ENCODE results near the gene GARIN5B. TPM values are rescaled to one million over a fixed set of nuclear protein-coding genes. Genes with fewer than 3 reads are reported as not detected.

The GARIN5B gene
- total and polyA plus RNA-seq, 4 donors = 0.09 TPM; not detected in 3

DNA sequence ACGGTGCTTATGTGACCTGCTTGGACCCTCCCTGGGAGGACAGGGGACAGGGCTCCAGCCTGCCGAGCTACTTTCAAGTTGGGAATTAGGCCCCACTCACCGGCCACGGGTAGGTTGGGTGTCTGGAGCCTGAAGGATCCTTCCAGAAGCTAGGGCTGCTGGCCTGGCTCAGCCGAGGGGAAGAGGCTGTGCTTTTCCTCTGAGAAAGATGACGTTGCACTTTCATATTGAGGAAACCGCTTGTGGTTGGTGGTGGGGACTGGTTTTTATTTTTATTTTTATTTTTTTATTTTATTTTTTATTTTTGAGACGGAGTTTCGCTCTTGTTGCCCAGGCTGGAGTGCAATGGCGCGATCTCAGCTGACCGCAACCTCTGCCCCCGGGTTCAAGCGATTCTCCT lies 37.9 kb downstream of the GARIN5B start, which contains the start of gene TMEM150B:
TMEM150B (minus strand) TSS at position 170 of the 400 bp plus-strand sequence. CDS start 4,305 bp downstream, outside the sequence.
- DNase-seq = no peak
- Histone ChIP-seq H3K4me3 (no peak within 1 kb of the TSS), H3K9ac (ENCODE audit: insufficient read depth in 1 of 2, low read length in 2 of 2) (no peak within 1 kb of the TSS), H3K27ac (ENCODE audit: low read depth in 1 of 2, low read length in 1 of 2) (peak within 1 kb of the TSS in 1 of 2 donors; percentile 68), H3K27me3 (ENCODE audit: control insufficient read depth in 3 of 3, insufficient read depth in 3 of 3, low read length in 2 of 3) (no peaks in the 10 kb centered on the region), H3K9me3 (ENCODE audit: control insufficient read depth in 4 of 4, insufficient read depth in 3 of 4, low read length in 3 of 4) (no peaks in the 10 kb centered on the region), H3K4me1 (ENCODE audit: control insufficient read depth in 5 of 5, insufficient read depth in 5 of 5, low read length in 5 of 5) (peaks cover 0 to 4% (median 0%) of the 10 kb centered on the region in 5 donors), H3K36me3 (ENCODE audit: control insufficient read depth in 4 of 4, insufficient read depth in 4 of 4, low read length in 4 of 4) (no peaks in the 10 kb centered on the region)
- WGBS, 2 donors = 47 to 69% methylated on average over 14 of the region's 14 CpGs
- ATAC-seq (ENCODE audit: insufficient read depth, low FRiP score) = no peak
- no peak for TF ChIP-seq CTCF (IDR thresholded peaks at IDR 0.05; ENCODE audit: control extremely low read depth, extremely low read depth)

DNA sequence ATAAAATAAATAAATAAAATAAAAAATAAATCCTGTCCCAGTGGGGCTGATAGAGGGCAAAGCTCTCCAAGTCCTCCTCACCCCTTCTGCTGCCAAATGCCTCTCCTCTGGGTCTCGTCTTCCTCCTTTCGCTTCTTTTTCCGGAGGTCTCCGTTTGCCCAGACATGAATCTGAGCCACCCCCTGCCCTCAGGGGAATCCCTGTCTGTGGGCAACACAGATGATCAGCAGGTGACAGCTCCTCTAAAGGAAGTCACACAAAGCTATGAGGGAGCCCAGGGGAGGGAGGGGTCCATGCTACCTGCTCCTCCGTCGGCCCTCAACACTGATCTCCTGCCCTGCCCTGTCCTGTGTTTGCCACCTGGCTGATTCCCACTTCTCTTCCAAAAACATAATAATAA lies 38.4 kb downstream of the GARIN5B start:
- Histone ChIP-seq H3K4me3 (no peak overlapping the region), H3K27ac (ENCODE audit: low read depth in 1 of 2, low read length in 1 of 2) (peak overlapping the region in 1 of 2 donors; percentile 68), H3K9ac (ENCODE audit: insufficient read depth in 1 of 2, low read length in 2 of 2) (no peak overlapping the region), H3K27me3 (ENCODE audit: control insufficient read depth in 3 of 3, insufficient read depth in 3 of 3, low read length in 2 of 3) (no peaks in the 10 kb centered on the region), H3K4me1 (ENCODE audit: control insufficient read depth in 5 of 5, insufficient read depth in 5 of 5, low read length in 5 of 5) (peaks cover 0 to 4% (median 0%) of the 10 kb centered on the region in 5 donors), H3K9me3 (ENCODE audit: control insufficient read depth in 4 of 4, insufficient read depth in 3 of 4, low read length in 3 of 4) (no peaks in the 10 kb centered on the region), H3K36me3 (ENCODE audit: control insufficient read depth in 4 of 4, insufficient read depth in 4 of 4, low read length in 4 of 4) (no peaks in the 10 kb centered on the region)
- WGBS, 2 donors = 71 to 88% methylated on average over 6 of the region's 6 CpGs
- no peak for DNase-seq
- ATAC-seq (ENCODE audit: insufficient read depth, low FRiP score) = no peak
- TF ChIP-seq CTCF (IDR thresholded peaks at IDR 0.05; ENCODE audit: control extremely low read depth, extremely low read depth) = no peak

DNA sequence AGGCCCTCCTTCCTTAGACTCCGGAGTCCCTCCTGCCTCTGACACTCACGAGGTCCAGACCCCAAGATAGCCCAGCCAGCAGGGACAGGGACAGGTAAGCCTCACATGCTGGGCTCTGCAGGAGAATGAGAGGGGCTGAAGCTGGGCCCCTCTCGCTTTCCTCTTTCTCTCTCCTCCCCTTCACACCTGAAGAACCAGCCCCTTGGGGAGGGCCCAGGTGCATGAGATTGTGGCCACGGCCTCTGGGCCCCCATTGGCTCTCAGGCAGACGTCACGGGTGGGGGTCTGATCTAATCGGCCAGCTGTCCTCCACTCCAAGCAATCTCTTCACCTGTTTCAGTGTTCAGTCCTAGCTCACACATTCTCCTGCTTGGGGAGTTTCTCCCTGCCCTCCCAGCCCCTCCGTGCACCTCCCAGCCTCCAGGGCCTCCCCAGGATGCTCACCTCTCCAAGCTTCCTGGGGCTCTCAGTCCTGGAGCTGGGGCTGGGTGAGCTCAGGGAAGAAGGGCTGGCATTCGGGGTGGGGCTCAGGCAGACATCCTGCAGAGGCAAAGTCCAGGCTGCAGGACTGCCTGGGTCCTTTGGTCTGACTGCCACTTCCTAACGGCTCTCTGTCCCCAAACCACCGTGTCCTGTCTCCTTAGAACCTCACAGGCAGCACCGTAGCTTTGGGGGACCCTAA lies 40.7 kb downstream of the GARIN5B start:
- ATAC-seq (ENCODE audit: insufficient read depth, low FRiP score) = no peak

More for the DNA sequence above, 40.7 kb downstream of the GARIN5B start:
- no peak for DNase-seq
- H3K4me1 ChIP-seq (ENCODE audit: control insufficient read depth in 5 of 5, insufficient read depth in 5 of 5, low read length in 5 of 5) = no peaks in the 10 kb centered on the region
- H3K4me3 ChIP-seq = no peak overlapping the region
- no peak overlapping the region for H3K9ac ChIP-seq (ENCODE audit: insufficient read depth in 1 of 2, low read length in 2 of 2)
- no peak for TF ChIP-seq CTCF (IDR thresholded peaks at IDR 0.05; ENCODE audit: control extremely low read depth, extremely low read depth)
- H3K27me3 ChIP-seq (ENCODE audit: control insufficient read depth in 3 of 3, insufficient read depth in 3 of 3, low read length in 2 of 3) = no peaks in the 10 kb centered on the region
- no peaks in the 10 kb centered on the region for H3K9me3 ChIP-seq (ENCODE audit: control insufficient read depth in 4 of 4, insufficient read depth in 3 of 4, low read length in 3 of 4)
- 43 to 48% methylated on average over 12 of the region's 12 CpGs for WGBS, 2 donors
- no peaks in the 10 kb centered on the region for H3K36me3 ChIP-seq (ENCODE audit: control insufficient read depth in 4 of 4, insufficient read depth in 4 of 4, low read length in 4 of 4)
- H3K27ac ChIP-seq (ENCODE audit: low read depth in 1 of 2, low read length in 1 of 2) = no peak overlapping the region

Data from lung (tissue), 12 donors.